ENCODE data around the gene CLIC6. TPM values are rescaled to one million over a fixed set of nuclear protein-coding genes. Genes with fewer than 3 reads are reported as not detected.

Gene CLIC6
- polyA plus RNA-seq, 3 donors, result not detected

DNA sequence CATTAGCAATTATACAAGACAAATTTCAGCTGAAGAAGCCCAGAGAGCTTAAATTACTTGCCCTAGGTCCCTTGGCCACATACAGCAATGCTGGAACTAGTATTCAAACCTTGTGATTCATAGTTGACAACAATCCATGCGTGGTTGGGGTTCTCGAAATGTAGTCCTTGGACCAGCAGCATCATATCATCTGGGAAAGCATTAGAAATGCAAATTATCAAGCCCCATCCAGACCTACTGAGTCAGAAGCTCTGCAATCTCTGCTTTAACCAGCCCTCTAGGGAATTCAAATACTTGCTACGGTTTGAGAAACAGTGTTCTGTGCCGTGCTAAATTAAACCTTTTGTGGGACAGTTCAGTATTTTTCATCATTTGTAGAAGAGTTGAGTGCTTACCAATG, 65.1 kb downstream of the CLIC6 start:
- no peak overlapping the region for H3K4me3 ChIP-seq (replicated peaks in 1 of 3; ENCODE audit: low read depth in 2 of 3, low read length in 3 of 3)
- no peaks in the 10 kb centered on the region for H3K27me3 ChIP-seq (ENCODE audit: control insufficient read depth in 2 of 2, insufficient read depth in 2 of 2, low read length in 2 of 2)
- no peak for DNase-seq
- Mint-ChIP-seq H3K27me3 (ENCODE audit: low read depth in 3 of 3) (peaks cover 0 to 3% (median 2%) of the 10 kb centered on the region in 3 donors), H3K36me3 (no peaks in the 10 kb centered on the region), H3K4me1 (peaks cover 3% of the 10 kb centered on the region), H3K9me3 (peaks cover 0 to 2% (median 0%) of the 10 kb centered on the region in 7 donors), H3K27ac (no peak overlapping the region), H3K4me3 (no peak overlapping the region)
- H2AFZ ChIP-seq (ENCODE audit: insufficient read depth, low read depth, low read length, poor library complexity, severe bottlenecking), result no peak overlapping the region
- H4K20me1 ChIP-seq (ENCODE audit: insufficient read depth, low read length), result no peaks in the 10 kb centered on the region
- TF ChIP-seq, protein P1, sequence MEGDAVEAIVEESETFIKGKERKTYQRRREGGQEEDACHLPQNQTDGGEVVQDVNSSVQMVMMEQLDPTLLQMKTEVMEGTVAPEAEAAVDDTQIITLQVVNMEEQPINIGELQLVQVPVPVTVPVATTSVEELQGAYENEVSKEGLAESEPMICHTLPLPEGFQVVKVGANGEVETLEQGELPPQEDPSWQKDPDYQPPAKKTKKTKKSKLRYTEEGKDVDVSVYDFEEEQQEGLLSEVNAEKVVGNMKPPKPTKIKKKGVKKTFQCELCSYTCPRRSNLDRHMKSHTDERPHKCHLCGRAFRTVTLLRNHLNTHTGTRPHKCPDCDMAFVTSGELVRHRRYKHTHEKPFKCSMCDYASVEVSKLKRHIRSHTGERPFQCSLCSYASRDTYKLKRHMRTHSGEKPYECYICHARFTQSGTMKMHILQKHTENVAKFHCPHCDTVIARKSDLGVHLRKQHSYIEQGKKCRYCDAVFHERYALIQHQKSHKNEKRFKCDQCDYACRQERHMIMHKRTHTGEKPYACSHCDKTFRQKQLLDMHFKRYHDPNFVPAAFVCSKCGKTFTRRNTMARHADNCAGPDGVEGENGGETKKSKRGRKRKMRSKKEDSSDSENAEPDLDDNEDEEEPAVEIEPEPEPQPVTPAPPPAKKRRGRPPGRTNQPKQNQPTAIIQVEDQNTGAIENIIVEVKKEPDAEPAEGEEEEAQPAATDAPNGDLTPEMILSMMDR (IDR thresholded peaks at IDR 0.05), result no peak
- no peak overlapping the region for H3K4me2 ChIP-seq (replicated peaks; ENCODE audit: extremely low read depth, low read length, poor library complexity, severe bottlenecking)
- no peaks in the 10 kb centered on the region for H3K36me3 ChIP-seq (replicated peaks in 1 of 2; ENCODE audit: control insufficient read depth in 1 of 2, insufficient read depth in 2 of 2, low read length in 2 of 2)
- WGBS (ENCODE audit: insufficient coverage), result 100% methylated on average over 2 of the region's 4 CpGs
- no peaks in the 10 kb centered on the region for H3K79me2 ChIP-seq (ENCODE audit: insufficient read depth, low read length)
- no peaks in the 10 kb centered on the region for H3K4me1 ChIP-seq (ENCODE audit: control insufficient read depth in 1 of 2, insufficient read depth in 2 of 2, low read length in 2 of 2)
- no peak overlapping the region for H3K27ac ChIP-seq (ENCODE audit: low read depth in 1 of 2, low read length in 2 of 2)
- intact Hi-C loops (cut with micrococcal nuclease), result no loop called here
- H3K9ac ChIP-seq (ENCODE audit: insufficient read depth, low read length, poor library complexity, severe bottlenecking), result no peak overlapping the region
- no peaks in the 10 kb centered on the region for H3K9me3 ChIP-seq (replicated peaks in 1 of 2; ENCODE audit: control insufficient read depth in 1 of 2, insufficient read depth in 1 of 2, low read length in 2 of 2)

DNA sequence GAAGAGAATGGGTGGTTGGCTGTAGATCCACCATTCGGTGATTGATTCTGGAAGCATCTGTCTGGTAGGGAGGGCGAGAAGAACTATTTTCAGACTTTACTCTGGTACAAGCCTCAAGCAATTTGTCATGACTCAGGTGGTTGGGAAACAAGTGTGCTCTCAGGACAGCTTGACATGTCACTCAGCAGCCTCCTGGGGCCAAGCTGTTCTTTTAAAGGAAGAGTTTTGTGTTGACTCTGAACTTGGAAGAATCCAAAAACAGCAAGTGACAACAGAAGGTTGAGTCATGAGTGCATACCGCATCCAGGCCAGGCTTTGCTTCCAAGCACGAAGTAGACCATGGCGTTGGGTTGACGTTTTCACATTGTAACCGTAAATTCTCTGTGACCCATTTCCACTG, 65.9 kb downstream of the CLIC6 start:
- Mint-ChIP-seq H3K27ac (no peak overlapping the region), H3K9me3 (peaks cover 0 to 2% (median 0%) of the 10 kb centered on the region in 7 donors), H3K4me1 (peaks cover 3% of the 10 kb centered on the region), H3K27me3 (ENCODE audit: low read depth in 3 of 3) (peaks cover 0 to 2% (median 1%) of the 10 kb centered on the region in 3 donors), H3K36me3 (no peaks in the 10 kb centered on the region), H3K4me3 (no peak overlapping the region)
- no peaks in the 10 kb centered on the region for H4K20me1 ChIP-seq (ENCODE audit: insufficient read depth, low read length)
- DNase-seq, result no peak
- intact Hi-C loops (cut with micrococcal nuclease), result no loop called here
- no peak overlapping the region for H3K4me2 ChIP-seq (replicated peaks; ENCODE audit: extremely low read depth, low read length, poor library complexity, severe bottlenecking)
- no peaks in the 10 kb centered on the region for H3K27me3 ChIP-seq (ENCODE audit: control insufficient read depth in 2 of 2, insufficient read depth in 2 of 2, low read length in 2 of 2)
- 86% methylated on average over 2 of the region's 7 CpGs for WGBS (ENCODE audit: insufficient coverage)
- H3K79me2 ChIP-seq (ENCODE audit: insufficient read depth, low read length), result no peaks in the 10 kb centered on the region
- H3K4me1 ChIP-seq (ENCODE audit: control insufficient read depth in 1 of 2, insufficient read depth in 2 of 2, low read length in 2 of 2), result no peaks in the 10 kb centered on the region
- no peak overlapping the region for H3K27ac ChIP-seq (ENCODE audit: low read depth in 1 of 2, low read length in 2 of 2)
- TF ChIP-seq, protein P1 (IDR thresholded peaks at IDR 0.05), result no peak
- H3K9ac ChIP-seq (ENCODE audit: insufficient read depth, low read length, poor library complexity, severe bottlenecking), result no peak overlapping the region
- no peak overlapping the region for H2AFZ ChIP-seq (ENCODE audit: insufficient read depth, low read depth, low read length, poor library complexity, severe bottlenecking)
- H3K4me3 ChIP-seq (replicated peaks in 1 of 3; ENCODE audit: low read depth in 2 of 3, low read length in 3 of 3), result no peak overlapping the region
- no peaks in the 10 kb centered on the region for H3K9me3 ChIP-seq (replicated peaks in 1 of 2; ENCODE audit: control insufficient read depth in 1 of 2, insufficient read depth in 1 of 2, low read length in 2 of 2)
- no peaks in the 10 kb centered on the region for H3K36me3 ChIP-seq (replicated peaks in 1 of 2; ENCODE audit: control insufficient read depth in 1 of 2, insufficient read depth in 2 of 2, low read length in 2 of 2)
